Glutamatergic neuron (in vitro differentiated cells): Measurements from ENCODE around the gene COX20. TPM values are rescaled to one million over a fixed set of nuclear protein-coding genes. Genes with fewer than 3 reads are reported as not detected.

Experiments used
- DNase-seq: peaks from one replicate; pipeline ENCODE4 v3.0.0; 2022
- H3K27ac Mint-ChIP-seq: one replicate; pipeline ENCODE4 v1.8.0; 2020; ENCODE audit warnings: mild to moderate bottlenecking, mixed read lengths, inconsistent platforms; ENCODE audit not compliant: unreplicated experiment
- H3K27me3 Mint-ChIP-seq: one replicate; pipeline ENCODE4 v1.8.0; 2020; ENCODE audit warnings: mild to moderate bottlenecking, moderate library complexity, mixed read lengths, inconsistent platforms; ENCODE audit not compliant: unreplicated experiment
- H3K36me3 Mint-ChIP-seq: one replicate; pipeline ENCODE4 v1.8.0; 2020; ENCODE audit warnings: mild to moderate bottlenecking, mixed read lengths, inconsistent platforms; ENCODE audit not compliant: unreplicated experiment
- H3K4me1 Mint-ChIP-seq: one replicate; pipeline ENCODE4 v1.8.0; 2020; ENCODE audit warnings: mild to moderate bottlenecking, low read depth, mixed read lengths, inconsistent platforms; ENCODE audit not compliant: unreplicated experiment
- H3K4me3 Mint-ChIP-seq: one replicate; pipeline ENCODE4 v1.8.0; 2020; ENCODE audit warnings: mild to moderate bottlenecking, mixed read lengths, inconsistent platforms; ENCODE audit not compliant: unreplicated experiment
- H3K9me3 Mint-ChIP-seq: one replicate; pipeline ENCODE4 v1.8.0; 2020; ENCODE audit warnings: mild to moderate bottlenecking, moderate library complexity, mixed read lengths, inconsistent platforms; ENCODE audit not compliant: unreplicated experiment
- total RNA-seq: library from RNA; stranded (reverse); fragmentation: NEBNext Ultra II Directional; extraction: Animal tissue kit (Norgen Biotek cat#: 25700); gene quantifications from one replicate; pipeline ENCODE4 v1.2.1, GENCODE V29; 2021; ENCODE audit not compliant: unreplicated experiment
- TF ChIP-seq, protein P1 (sequence below): fragments of 200-600 bp; sonication (generic); IDR thresholded peaks from one replicate; pipeline ENCODE4 v1.5.0; 2021; ENCODE audit not compliant: partially characterized antibody, unreplicated experiment

COX20 gene
- total RNA-seq, 1 donor from 2014 or later = 35.3 TPM

DNA sequence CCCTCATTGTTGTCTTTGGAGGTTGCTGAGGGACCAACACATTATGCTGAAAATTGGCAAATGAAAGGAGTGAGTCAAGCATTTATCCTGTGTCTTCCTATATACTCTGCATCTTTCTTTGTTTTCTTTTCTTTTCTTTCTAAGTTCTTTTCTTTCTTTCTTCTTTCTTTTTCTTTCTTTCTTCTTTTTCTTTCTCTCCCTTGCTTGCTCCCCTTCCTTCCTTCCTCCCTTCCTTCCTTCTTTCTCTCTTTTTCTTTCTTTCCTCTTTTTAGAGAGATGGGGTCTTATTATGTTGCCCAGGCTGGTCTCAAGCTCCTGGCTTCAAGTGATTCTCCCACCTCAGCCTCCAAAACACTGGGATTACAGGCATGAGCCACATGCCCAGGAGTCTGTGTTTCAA, 28.3 kb upstream of the COX20 start:
- no peak overlapping the region for H3K4me3 Mint-ChIP-seq
- H3K27me3 Mint-ChIP-seq = no peaks in the 10 kb centered on the region
- no peaks in the 10 kb centered on the region for H3K36me3 Mint-ChIP-seq
- no peak overlapping the region for H3K27ac Mint-ChIP-seq
- no peaks in the 10 kb centered on the region for H3K9me3 Mint-ChIP-seq
- TF ChIP-seq, protein P1, sequence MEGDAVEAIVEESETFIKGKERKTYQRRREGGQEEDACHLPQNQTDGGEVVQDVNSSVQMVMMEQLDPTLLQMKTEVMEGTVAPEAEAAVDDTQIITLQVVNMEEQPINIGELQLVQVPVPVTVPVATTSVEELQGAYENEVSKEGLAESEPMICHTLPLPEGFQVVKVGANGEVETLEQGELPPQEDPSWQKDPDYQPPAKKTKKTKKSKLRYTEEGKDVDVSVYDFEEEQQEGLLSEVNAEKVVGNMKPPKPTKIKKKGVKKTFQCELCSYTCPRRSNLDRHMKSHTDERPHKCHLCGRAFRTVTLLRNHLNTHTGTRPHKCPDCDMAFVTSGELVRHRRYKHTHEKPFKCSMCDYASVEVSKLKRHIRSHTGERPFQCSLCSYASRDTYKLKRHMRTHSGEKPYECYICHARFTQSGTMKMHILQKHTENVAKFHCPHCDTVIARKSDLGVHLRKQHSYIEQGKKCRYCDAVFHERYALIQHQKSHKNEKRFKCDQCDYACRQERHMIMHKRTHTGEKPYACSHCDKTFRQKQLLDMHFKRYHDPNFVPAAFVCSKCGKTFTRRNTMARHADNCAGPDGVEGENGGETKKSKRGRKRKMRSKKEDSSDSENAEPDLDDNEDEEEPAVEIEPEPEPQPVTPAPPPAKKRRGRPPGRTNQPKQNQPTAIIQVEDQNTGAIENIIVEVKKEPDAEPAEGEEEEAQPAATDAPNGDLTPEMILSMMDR = no peak
- H3K4me1 Mint-ChIP-seq = no peaks in the 10 kb centered on the region
- DNase-seq = no peak

DNA sequence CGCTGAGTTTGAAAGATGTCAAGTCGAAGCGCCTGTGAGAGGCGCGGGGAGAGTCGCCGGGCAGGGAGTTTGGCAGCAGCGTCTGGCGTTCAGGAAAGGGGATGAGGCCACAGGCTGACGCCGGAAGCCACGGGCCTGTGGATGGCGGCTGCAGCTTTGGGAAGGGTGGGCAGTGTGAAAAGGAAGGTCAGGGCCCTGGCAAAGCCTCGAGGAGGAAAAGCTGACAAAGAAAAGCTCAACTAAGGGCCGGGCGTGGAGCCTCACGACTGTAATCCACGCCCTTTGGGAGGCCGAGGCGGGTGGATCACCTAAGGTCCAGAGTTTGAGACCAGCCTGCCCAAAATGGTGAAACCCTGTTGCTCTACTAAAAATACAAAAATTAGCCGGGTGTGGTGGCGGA, 25.2 kb upstream of the COX20 start:
- H3K4me3 Mint-ChIP-seq = no peak overlapping the region
- no peak overlapping the region for H3K27ac Mint-ChIP-seq

DNA sequence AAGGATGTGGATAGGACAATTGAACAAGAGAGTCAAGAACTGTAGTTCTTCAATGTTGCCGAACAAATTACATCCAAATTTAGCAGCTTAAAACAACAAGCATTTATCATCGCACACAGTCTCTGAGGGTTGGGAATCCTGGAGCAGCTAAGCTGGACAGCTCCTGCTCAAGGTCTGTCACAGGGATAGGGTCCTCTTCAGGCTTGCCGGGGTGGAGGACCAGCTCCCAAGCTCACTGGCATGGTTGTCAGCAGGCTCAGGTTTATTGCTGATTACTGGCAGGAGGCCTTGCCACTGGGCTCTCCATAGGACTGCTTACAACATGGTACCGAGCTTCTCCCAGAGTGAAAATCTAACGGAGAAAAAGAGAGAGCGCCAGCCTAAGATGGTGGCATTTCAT, 22.1 kb upstream of the COX20 start:
- H3K4me1 Mint-ChIP-seq = no peaks in the 10 kb centered on the region
- TF ChIP-seq, protein P1 = no peak
- no peaks in the 10 kb centered on the region for H3K9me3 Mint-ChIP-seq
- DNase-seq = no peak
- no peak overlapping the region for H3K27ac Mint-ChIP-seq
- H3K27me3 Mint-ChIP-seq = no peaks in the 10 kb centered on the region
- no peak overlapping the region for H3K4me3 Mint-ChIP-seq
- H3K36me3 Mint-ChIP-seq = no peaks in the 10 kb centered on the region

More for the DNA sequence above, 25.2 kb upstream of the COX20 start:
- Mint-ChIP-seq H3K4me1 (no peaks in the 10 kb centered on the region), H3K36me3 (no peaks in the 10 kb centered on the region), H3K27me3 (no peaks in the 10 kb centered on the region), H3K9me3 (no peaks in the 10 kb centered on the region)
- TF ChIP-seq, protein P1 = no peak
- no peak for DNase-seq

DNA sequence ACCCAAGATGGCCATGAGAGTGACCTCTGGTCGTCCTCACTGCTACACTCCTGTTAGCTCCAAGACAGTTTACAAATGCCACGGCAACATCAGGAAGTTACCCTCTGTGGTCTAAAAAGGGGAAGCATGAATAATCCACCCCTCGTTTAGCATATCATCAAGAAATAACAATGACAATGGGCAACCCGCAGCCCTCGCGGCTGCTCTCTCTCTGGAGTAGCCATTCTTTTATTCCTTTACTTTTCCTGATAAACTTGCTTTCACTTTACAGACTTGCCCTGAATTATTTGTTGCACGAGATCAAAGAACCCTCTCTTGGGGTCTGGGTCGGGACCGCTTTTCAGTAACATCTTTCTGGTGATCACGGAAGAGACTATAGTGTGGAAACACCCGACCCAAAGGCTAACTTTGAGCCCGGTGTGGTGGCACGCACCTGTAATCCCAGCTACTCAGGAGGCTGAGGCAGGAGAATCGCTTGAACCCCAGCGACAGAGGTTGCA, 19.8 kb upstream of the COX20 start:
- H3K4me3 Mint-ChIP-seq = no peak overlapping the region
- TF ChIP-seq, protein P1 = no peak
- no peak for DNase-seq
- H3K4me1 Mint-ChIP-seq = no peaks in the 10 kb centered on the region
- no peaks in the 10 kb centered on the region for H3K36me3 Mint-ChIP-seq
- no peaks in the 10 kb centered on the region for H3K9me3 Mint-ChIP-seq
- no peak overlapping the region for H3K27ac Mint-ChIP-seq
- no peaks in the 10 kb centered on the region for H3K27me3 Mint-ChIP-seq

DNA sequence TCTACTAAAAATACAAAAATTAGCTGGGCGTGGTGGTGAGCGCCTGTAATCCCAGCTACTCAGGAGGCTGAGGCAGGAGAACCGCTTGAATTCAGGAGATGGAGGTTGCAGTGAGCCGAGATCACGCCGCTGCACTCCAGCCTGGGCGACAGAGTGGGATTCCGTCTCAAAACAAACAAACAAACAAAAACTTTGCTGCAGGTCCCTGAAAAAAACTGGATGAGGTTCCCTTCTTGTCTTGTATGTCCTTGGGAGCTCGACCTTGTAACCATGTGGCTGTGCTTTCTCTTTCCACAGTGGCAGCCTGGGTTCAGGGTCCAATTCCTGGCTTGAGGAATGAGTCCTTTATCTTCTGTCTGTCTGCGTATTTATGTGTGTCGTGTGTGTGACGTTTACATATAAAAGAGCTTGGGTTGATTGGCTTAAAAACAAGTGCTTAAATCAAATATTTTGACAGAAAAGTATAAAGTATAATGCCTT, 18.0 kb upstream of the COX20 start:
- no peak overlapping the region for H3K4me3 Mint-ChIP-seq
- no peaks in the 10 kb centered on the region for H3K27me3 Mint-ChIP-seq
- H3K9me3 Mint-ChIP-seq = no peaks in the 10 kb centered on the region
- DNase-seq = no peak
- H3K27ac Mint-ChIP-seq = no peak overlapping the region
- TF ChIP-seq, protein P1 = no peak
- no peaks in the 10 kb centered on the region for H3K36me3 Mint-ChIP-seq
- no peaks in the 10 kb centered on the region for H3K4me1 Mint-ChIP-seq
